HepG2 (cell line): ENCODE results near the gene TMEM231. TPM values are rescaled to one million over a fixed set of nuclear protein-coding genes. Genes with fewer than 3 reads are reported as not detected.

ENCODE experiments used
- ARID5B ChIP-seq: IDR thresholded peaks from 2 replicates; pipeline ENCODE4 v1.4.0; 2020; ENCODE audit warnings: mild to moderate bottlenecking, missing genetic modification reagents
- CHD4 ChIP-seq: fragments of 200-600 bp; sonication (generic); IDR thresholded peaks from 2 replicates; pipeline ENCODE4 v1.7.0; 2017; ENCODE audit warnings: mild to moderate bottlenecking, low read length, borderline replicate concordance
- DBP ChIP-seq: sonication (generic); formaldehyde crosslinking; IDR thresholded peaks from 2 replicates; pipeline ENCODE4 v1.4.0; 2020; ENCODE audit warnings: missing genetic modification reagents; ENCODE audit errors: not compliant biosample characterization
- FOXP1 ChIP-seq, 2 experiments: fragments of 450-650 bp in 1 of 2; IDR thresholded peaks; 2 replicates each; pipeline ENCODE4 v1.6.1; 2017 to 2018; ENCODE audit warnings: antibody characterized with exemption in 1 of 2
- GMEB2 ChIP-seq: IDR thresholded peaks from 2 replicates; pipeline ENCODE4 v1.6.1; 2016; ENCODE audit warnings: missing biosample characterization, missing genetic modification reagents, low read depth
- IKZF1 ChIP-seq: fragments of 450-650 bp; IDR thresholded peaks from 2 replicates; pipeline ENCODE4 v1.7.1; 2016
- MAFK ChIP-seq, 2 experiments: IDR thresholded peaks in 1 of 2; conservative IDR thresholded peaks in 1 of 2; 2 replicates each; pipeline ENCODE4 v1.6.1; 2011; ENCODE audit warnings: improper control_type of control experiment in 2 of 2, low read length in 2 of 2
- NR2F1 ChIP-seq, 2 experiments: fragments of 450-650 bp in 1 of 2; formaldehyde crosslinking in 1 of 2; IDR thresholded peaks; 2 replicates each; pipeline versions ENCODE4 v1.5.0 to v1.6.1; 2016 to 2020; ENCODE audit warnings: mild to moderate bottlenecking in 1 of 2, missing compliant biosample characterization in 1 of 2, missing genetic modification reagents in 1 of 2, moderate library complexity in 1 of 2
- PLRG1 ChIP-seq: fragments of 450-650 bp; conservative IDR thresholded peaks from 2 replicates; pipeline ENCODE4 v1.6.1; 2016
- POLR2A ChIP-seq, 2 experiments: IDR thresholded peaks; 2 replicates each; pipeline ENCODE4 v1.6.1; 2011; ENCODE audit warnings: low read depth in 2 of 2, low read length in 2 of 2, mild to moderate bottlenecking in 1 of 2, moderate library complexity in 1 of 2; ENCODE audit not compliant: insufficient read depth in 1 of 2
- SAP130 ChIP-seq: IDR thresholded peaks from 2 replicates; pipeline ENCODE4 v1.6.1; 2016; ENCODE audit warnings: low read depth
- SMAD3 ChIP-seq: sonication (generic); formaldehyde crosslinking; IDR thresholded peaks from 2 replicates; pipeline ENCODE4 v1.4.0; 2020; ENCODE audit warnings: missing genetic modification reagents
- SP5 ChIP-seq: IDR thresholded peaks from 2 replicates; pipeline ENCODE4 v1.6.1; 2016; ENCODE audit warnings: low read depth, borderline replicate concordance
- THAP9 ChIP-seq: sonication (generic); formaldehyde crosslinking; IDR thresholded peaks from 2 replicates; pipeline ENCODE4; 2020; ENCODE audit warnings: missing genetic modification reagents, mild to moderate bottlenecking, borderline replicate concordance
- ZBTB7B ChIP-seq: sonication (generic); formaldehyde crosslinking; IDR thresholded peaks from 2 replicates; pipeline ENCODE4 v1.4.0; 2020; ENCODE audit warnings: missing genetic modification reagents
- ZNF335 ChIP-seq: sonication (generic); formaldehyde crosslinking; IDR thresholded peaks from 2 replicates; pipeline ENCODE4 v1.4.0; 2020; ENCODE audit warnings: missing genetic modification reagents
- ZNF33A ChIP-seq: sonication (generic); formaldehyde crosslinking; IDR thresholded peaks from 2 replicates; pipeline ENCODE4 v1.5.1; 2020; ENCODE audit warnings: missing genetic modification reagents, mild to moderate bottlenecking, moderate library complexity, borderline replicate concordance
- ZNF615 ChIP-seq: sonication (generic); formaldehyde crosslinking; IDR thresholded peaks from 2 replicates; pipeline ENCODE4 v1.5.0; 2020; ENCODE audit warnings: mild to moderate bottlenecking, missing genetic modification reagents, borderline replicate concordance
- ZNF761 ChIP-seq: sonication (generic); formaldehyde crosslinking; conservative IDR thresholded peaks from 2 replicates; pipeline ENCODE4 v1.4.0; 2020; ENCODE audit warnings: mild to moderate bottlenecking, missing genetic modification reagents
- ZNF773 ChIP-seq: sonication (generic); formaldehyde crosslinking; IDR thresholded peaks from 2 replicates; pipeline ENCODE4 v1.4.0; 2020; ENCODE audit warnings: missing genetic modification reagents, borderline replicate concordance
- ZNF780A ChIP-seq: sonication (generic); formaldehyde crosslinking; IDR thresholded peaks from 2 replicates; pipeline ENCODE4 v1.8.0; 2022; ENCODE audit warnings: mild to moderate bottlenecking, missing genetic modification reagents, moderate library complexity
- polyA plus RNA-seq, 8 experiments: library from polyadenylated mRNA; depleted of rRNA in 3 of 8; stranded (reverse) in 7 of 8; unstranded in 1 of 8; fragments of >200 nt; fragmentation: Illumina TruSeq in 4 of 8; extraction: Trizol in 4 of 8; gene quantifications; 2 replicates each; pipeline versions ENCODE4 v1.2.1 to v1.2.3, GENCODE V29; 2011 to 2016; ENCODE audit warnings: low read depth in 4 of 8, missing spikeins in 1 of 8, mixed read lengths in 1 of 8; ENCODE audit not compliant: insufficient read depth in 1 of 8
- total RNA-seq, 5 experiments: library from RNA; depleted of rRNA; stranded (reverse); fragments of >200 nt; fragmentation: Illumina TruSeq; extraction: Trizol; gene quantifications; 2 replicates each; pipeline ENCODE4 v1.2.3, GENCODE V29; 2016; ENCODE audit warnings: low read depth in 1 of 5

TMEM231 gene
- total and polyA plus RNA-seq, 2 of the 13 experiments (the other 11 are each of a cell fraction or from before 2014, with no cell fraction given): 3.5 to 7.4 TPM

DNA sequence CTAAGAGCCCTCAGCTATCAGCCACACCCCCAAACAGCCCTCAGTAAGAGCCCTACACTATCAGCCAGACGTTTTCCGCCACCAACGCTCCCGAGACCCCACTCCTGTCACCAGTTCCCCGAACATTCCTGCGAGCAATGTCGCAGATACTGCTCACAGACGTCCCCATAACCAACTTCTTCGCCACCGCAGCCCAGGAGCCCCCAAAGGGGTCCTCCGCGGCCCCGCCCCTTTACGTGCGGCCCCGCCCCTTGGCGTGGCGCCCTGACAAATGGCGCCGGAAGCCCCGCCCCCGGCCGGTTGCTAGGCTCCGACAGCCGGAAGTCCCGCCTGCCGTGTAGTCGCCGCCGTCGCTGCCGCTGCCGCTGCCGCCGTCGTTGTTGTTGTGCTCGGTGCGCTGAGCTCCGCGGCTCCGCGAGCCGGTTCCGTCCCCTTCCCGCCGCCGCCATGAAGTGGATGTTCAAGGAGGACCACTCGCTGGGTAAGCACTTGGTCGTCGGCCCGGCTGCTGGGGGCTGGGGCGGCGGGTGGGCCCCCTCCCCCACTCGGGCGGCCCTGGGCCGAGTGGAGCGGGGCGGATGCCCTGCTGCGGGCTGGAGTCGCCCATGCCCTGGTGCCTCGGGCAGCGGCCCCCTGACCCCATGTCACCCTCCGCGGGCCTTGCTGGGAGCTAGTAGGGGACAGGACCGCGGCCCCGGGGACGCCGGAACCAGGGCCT is 10.1 kb upstream of the TMEM231 start, which contains the start of gene GABARAPL2 (continued):
- TF ChIP-seq ZNF33A (CRISPR knock-in tag): 0 out of 2 replicates have a peak, but pooled peaks have one; percentile 72
- no peak for TF ChIP-seq IKZF1
- peak; percentile 86 for TF ChIP-seq ZBTB7B (CRISPR knock-in tag)
- no peak for TF ChIP-seq ZNF780A (CRISPR knock-in tag)
- TF ChIP-seq ZNF761: no peak
- TF ChIP-seq SMAD3 (CRISPR knock-in tag): no peak; the same call in 1 of the 2 replicates
- TF ChIP-seq ARID5B (CRISPR knock-in tag): peak; percentile 56; the same call in 1 of the 2 replicates
- no peak for TF ChIP-seq ZNF335 (CRISPR knock-in tag)
- no peak for TF ChIP-seq FOXP1 (IDR thresholded peaks at IDR 0.05)
- no peak for TF ChIP-seq FOXP1 (CRISPR knock-in tag; IDR thresholded peaks at IDR 0.05)
- no peak for TF ChIP-seq MAFK (conservative IDR thresholded peaks at IDR 0.05 in 1 of 2, IDR thresholded peaks at IDR 0.05 in 1 of 2; ENCODE audit: low read length in 2 of 2)
- no peak for TF ChIP-seq PLRG1
- TF ChIP-seq ZNF615 (CRISPR knock-in tag): peak; percentile 49; the same call in 1 of the 2 replicates
- peak; percentile 16; the same call in 1 of the 2 replicates for TF ChIP-seq ZNF773 (CRISPR knock-in tag)
- TF ChIP-seq SAP130 (CRISPR knock-in tag): peak; percentile 92
- TF ChIP-seq GMEB2 (CRISPR knock-in tag): 0 out of 2 replicates have a peak, but pooled peaks have one; percentile 46
- TF ChIP-seq NR2F1 (CRISPR knock-in tag; IDR thresholded peaks at IDR 0.05): no peak
- TF ChIP-seq DBP (CRISPR knock-in tag): peak; percentile 66
- no peak for TF ChIP-seq CHD4
- peak; percentile 16 to 81; a peak in 2 of 4 replicates for TF ChIP-seq POLR2A (IDR thresholded peaks at IDR 0.05; ENCODE audit: insufficient read depth in 1 of 2, low read depth in 2 of 2, low read length in 2 of 2)
- TF ChIP-seq SP5: peak; percentile 89
- no peak for TF ChIP-seq THAP9 (CRISPR knock-in tag)
